GM21423 (cell line): ENCODE measurements around the gene FCMR.
"Not testable (repeated sequence)": the region's sequence is repeated elsewhere in the genome, so short reads cannot be mapped to it uniquely, and the experiment has no call there.

Source experiments
- ATAC-seq: cut with Tn5 transposase; IDR thresholded peaks from one replicate; pipeline ENCODE4 v1.9.1; 2021; ENCODE audit warnings: mild to moderate bottlenecking, moderate library complexity; ENCODE audit not compliant: unreplicated experiment

FCMR gene

GRCh38 chr1:206882555-206882954 is 39.2 kb downstream of the FCMR start:
- no peak for ATAC-seq

DNA sequence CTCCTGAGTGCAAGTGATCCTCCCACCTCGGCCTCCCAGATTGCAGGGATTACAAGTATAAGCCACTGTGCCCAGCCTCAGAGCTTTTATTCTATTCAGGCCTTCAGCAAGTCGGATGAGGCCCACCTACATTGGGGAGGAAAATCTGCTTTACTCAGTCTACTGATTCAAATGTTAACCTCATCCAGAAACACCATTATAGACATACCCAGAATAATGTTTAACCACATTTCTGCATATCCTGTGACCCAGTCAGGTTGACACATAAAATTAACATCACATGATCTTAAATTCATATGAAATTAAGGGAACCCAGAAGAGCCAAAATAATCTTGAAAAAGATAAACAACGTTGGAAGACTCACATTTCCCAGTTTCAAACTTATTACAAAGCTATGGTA is 41.4 kb downstream of the FCMR start:
- no peak for ATAC-seq

- no peak for ATAC-seq
Measured at GRCh38 chr1:206878456-206878855, 43.3 kb downstream of the FCMR start.

GRCh38 chr1:206875752-206876377 is 45.9 kb downstream of the FCMR start:
- ATAC-seq: no peak

DNA sequence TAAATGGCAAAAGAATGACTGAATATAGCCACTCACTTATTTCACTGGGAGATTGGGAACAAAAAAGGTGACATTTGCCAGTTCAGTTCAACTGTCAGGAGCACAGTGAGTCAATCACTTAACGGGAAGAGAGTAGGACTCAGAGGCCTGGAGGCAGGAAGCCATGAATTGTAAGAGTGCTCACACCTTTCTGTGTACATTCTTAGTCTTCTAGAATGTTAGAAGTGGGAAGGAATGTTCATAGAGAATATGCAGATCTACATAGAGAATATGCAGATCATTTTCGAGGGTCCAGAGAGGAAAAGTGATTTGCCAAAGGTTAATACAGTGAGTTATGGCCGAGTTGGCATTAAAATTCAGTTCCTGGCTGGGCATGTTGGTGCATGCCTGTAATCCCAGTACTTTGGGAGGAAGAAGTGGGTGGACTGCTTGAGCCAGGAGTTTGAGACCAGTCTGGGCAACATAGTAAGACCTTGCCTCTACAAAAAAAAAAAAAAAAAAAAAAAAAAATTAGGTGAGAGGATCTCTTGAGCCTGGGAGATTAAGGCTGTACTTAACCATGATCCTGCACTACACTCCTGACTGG is 48.0 kb downstream of the FCMR start:
- ATAC-seq: no peak

DNA sequence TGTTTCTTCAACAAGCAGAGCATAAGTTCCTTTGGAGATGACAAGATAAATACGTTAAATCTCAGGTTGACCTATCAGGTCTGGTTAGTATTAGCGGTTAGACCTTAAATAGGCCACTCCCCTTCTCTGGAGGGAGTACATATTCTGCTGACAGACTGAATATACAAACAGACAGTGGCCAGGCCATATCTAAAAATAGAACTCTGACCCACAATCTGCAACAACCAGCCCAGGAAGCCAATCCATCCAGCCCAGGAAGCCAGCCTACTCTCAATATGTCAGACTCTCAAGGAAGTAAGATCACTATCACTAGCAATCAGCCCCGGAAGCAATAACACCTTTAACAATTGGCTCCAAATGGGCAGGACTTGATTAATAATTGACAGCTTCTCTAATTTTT is 49.6 kb downstream of the FCMR start:
- ATAC-seq: no peak

DNA sequence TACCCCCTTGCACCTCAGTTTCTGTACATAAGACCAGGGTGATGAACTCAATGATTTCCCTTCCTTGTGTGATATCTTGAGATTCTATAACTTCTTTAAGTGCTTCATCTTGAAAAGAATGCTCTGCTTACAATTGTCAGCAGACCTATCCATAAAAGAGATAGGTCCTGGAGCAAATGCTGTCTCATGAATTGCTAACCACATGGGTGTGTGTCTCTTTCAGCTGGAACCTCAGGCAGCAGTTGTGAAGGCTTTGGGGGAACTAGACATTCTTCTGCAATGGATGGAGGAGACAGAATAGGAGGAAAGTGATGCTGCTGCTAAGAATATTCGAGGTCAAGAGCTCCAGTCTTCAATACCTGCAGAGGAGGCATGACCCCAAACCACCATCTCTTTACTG is 53.5 kb downstream of the FCMR start:
- no peak for ATAC-seq

- ATAC-seq: no peak
Measured at GRCh38 chr1:206867716-206868115, 54.0 kb downstream of the FCMR start.

GRCh38 chr1:206867239-206867638 is 54.5 kb downstream of the FCMR start:
- ATAC-seq: no peak

GRCh38 chr1:206866062-206866461 is 55.7 kb downstream of the FCMR start:
- ATAC-seq: no peak

GRCh38 chr1:206864939-206865671 is 56.6 kb downstream of the FCMR start, which contains the start of gene IL20:
IL20 (plus strand) TSS chr1:206865623; CDS start chr1:206865853, 230 bp downstream.
- no peak for ATAC-seq

DNA sequence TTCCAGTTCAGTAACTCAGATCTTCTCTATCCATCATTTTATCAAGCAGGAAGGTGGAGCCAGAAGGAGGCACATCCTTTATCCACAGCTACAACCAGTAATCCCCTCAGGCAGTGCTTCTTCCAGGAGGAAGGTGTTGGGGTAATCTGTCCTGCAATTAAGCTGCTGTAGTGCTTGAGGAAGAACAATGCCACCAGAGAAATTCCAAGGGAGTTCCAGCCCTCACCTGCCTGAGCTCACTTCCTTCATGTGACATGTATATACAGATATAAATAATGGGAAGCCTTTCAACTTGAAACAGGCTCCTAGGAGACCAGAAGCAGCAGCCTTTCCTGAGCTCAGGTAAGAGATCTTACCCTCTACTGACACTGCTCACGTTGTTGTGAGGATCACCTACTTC is 58.5 kb downstream of the FCMR start:
- no peak for ATAC-seq

- ATAC-seq: no peak
Measured at GRCh38 chr1:206860165-206860564, 61.6 kb downstream of the FCMR start.

DNA sequence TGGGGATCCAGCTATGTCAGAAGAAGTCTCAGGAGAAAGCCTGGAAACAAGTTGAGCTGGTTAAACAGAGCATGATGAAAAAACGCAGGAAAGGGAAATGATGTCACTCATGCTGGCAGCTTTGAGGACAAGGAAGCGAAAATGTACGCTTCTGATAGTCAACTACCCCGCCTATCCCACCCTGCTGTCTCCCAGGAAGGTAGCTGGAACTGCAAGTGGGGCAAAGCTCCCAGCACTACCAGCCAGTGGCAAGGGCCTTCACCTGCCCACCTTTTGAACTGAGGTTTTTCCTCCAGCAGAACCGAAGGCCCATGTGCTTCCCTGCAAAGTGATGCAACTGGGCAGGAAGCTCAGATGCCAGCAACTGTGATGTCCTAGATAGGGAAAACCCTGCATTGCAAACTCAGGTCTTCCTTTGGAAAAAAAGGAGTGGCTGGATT is 62.6 kb downstream of the FCMR start:
- no peak for ATAC-seq

GRCh38 chr1:206856674-206857464 is 64.9 kb downstream of the FCMR start:
- ATAC-seq: no peak

DNA sequence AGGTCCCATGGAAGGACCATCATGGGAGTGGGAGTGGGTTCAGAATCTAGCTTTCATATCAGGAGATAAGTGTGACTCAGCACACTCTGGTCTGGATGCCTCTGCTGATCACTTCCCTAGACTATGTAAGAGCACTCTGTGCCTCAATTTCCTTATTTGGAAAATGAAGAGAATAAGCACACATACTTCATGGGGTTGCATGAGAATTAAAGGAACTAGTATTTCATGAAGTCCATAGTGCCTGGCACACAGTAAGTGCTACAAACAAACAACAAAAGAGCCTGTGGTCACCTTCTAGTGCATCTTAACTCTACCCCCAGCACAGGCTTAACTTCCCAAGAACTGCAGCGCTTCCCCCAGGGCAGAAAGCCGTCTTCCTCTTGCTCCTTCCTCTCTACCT is 65.9 kb downstream of the FCMR start:
- no peak for ATAC-seq

DNA sequence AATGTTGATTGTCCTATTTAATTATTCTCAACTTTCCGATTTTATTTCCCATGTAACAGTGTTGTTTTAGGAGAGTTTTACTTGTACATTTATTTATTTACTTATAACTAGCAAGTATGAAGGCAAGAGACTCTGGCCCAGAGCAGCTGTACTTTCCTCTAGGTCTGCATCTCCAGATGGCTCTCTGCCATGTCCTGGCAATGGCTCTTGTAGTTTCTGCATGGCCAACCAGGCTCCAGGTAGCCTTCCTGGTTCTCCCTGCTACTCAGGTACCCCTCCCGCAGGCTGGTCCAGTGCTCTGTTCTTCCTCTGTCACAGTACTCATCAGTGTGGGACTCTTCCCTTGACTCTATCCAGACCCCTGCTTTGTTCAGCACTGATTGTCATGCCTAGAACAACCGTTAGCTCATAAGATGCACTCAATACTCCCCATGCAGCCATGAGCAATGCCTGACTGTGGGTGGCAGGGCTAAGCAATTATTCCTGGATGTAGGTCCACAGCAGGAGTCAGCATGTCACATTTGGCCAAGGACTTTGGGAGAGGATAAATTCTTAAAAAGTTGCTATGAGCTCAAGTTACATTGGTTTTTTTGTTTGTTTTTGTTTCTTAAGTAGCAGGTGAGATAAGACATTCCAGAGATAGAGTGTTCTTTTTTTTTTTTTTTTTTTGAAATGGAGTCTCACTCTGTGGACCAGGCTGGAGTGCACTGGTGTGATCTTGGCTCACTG is 67.2 kb downstream of the FCMR start:
- ATAC-seq: no peak

GRCh38 chr1:206853696-206854095 is 68.0 kb downstream of the FCMR start:
- ATAC-seq: not testable (repeated sequence)
